Stimulated activated effector memory CD8-positive, alpha-beta T cell treated with anti-CD3 and anti-CD28 coated beads, Interleukin-12 subunit alpha, Interleukin-12 subunit beta, amount 100 ng/mL, for 72 hours (primary cell): ENCODE measurements around the gene SIM1.

Experiments
- ATAC-seq: fragments of 150-1000 bp; cut with Tn5 transposase; 2 replicates; pipeline ENCODE4 v1.10.0; 2021
- DNase-seq, 2 donors: peaks; one replicate each; pipeline ENCODE4 v3.0.0; 2021 to 2022; ENCODE audit warnings: low spot score in 2 of 2
- H3K27ac Mint-ChIP-seq: one replicate; pipeline ENCODE4 v1.8.0; 2022; ENCODE audit warnings: mild to moderate bottlenecking, mixed read lengths
- H3K36me3 Mint-ChIP-seq: one replicate; pipeline ENCODE4 v1.8.0; 2022; ENCODE audit warnings: mild to moderate bottlenecking, mixed read lengths
- H3K4me1 Mint-ChIP-seq: one replicate; pipeline ENCODE4 v1.8.0; 2022; ENCODE audit warnings: mixed read lengths
- H3K4me3 Mint-ChIP-seq: one replicate; pipeline ENCODE4 v1.8.0; 2022; ENCODE audit warnings: mild to moderate bottlenecking, mixed read lengths
- H3K9me3 Mint-ChIP-seq: one replicate; pipeline ENCODE4 v1.8.0; 2022; ENCODE audit warnings: mixed read lengths

Gene SIM1

GRCh38 chr6:100453701-100454521 is 10.8 kb downstream of the SIM1 start:
- Mint-ChIP-seq H3K4me3 (no peak overlapping the region), H3K27ac (no peak overlapping the region), H3K36me3 (peaks cover 13% of the 10 kb centered on the region), H3K9me3 (peaks cover 5% of the 10 kb centered on the region), H3K4me1 (peaks cover 6% of the 10 kb centered on the region)
- no peak for DNase-seq
- no peak for ATAC-seq

- H3K36me3 Mint-ChIP-seq, result peaks cover 13% of the 10 kb centered on the region
- peaks cover 5% of the 10 kb centered on the region for H3K9me3 Mint-ChIP-seq
- DNase-seq (no peak), ATAC-seq (no peak)
- H3K4me1 Mint-ChIP-seq, result peaks cover 6% of the 10 kb centered on the region
- H3K4me3 Mint-ChIP-seq, result no peak overlapping the region
- H3K27ac Mint-ChIP-seq, result no peak overlapping the region
These were observed 11.7 kb downstream of the SIM1 start for GRCh38 chr6:100452998-100453397.

GRCh38 chr6:100451577-100451976 is 13.1 kb downstream of the SIM1 start:
- H3K36me3 Mint-ChIP-seq, result peaks cover 13% of the 10 kb centered on the region
- no peak for ATAC-seq
- peaks cover 6% of the 10 kb centered on the region for H3K4me1 Mint-ChIP-seq
- no peak overlapping the region for H3K27ac Mint-ChIP-seq
- DNase-seq, result no peak
- H3K4me3 Mint-ChIP-seq, result no peak overlapping the region
- peaks cover 5% of the 10 kb centered on the region for H3K9me3 Mint-ChIP-seq

GRCh38 chr6:100449239-100449691 is 15.5 kb downstream of the SIM1 start:
- no peak overlapping the region for H3K27ac Mint-ChIP-seq
- ATAC-seq (no peak), DNase-seq (no peak)
- H3K4me1 Mint-ChIP-seq, result peaks cover 5% of the 10 kb centered on the region
- H3K36me3 Mint-ChIP-seq, result no peaks in the 10 kb centered on the region
- no peaks in the 10 kb centered on the region for H3K9me3 Mint-ChIP-seq
- no peak overlapping the region for H3K4me3 Mint-ChIP-seq

- no peak overlapping the region for H3K4me3 Mint-ChIP-seq
- no peaks in the 10 kb centered on the region for H3K9me3 Mint-ChIP-seq
- ATAC-seq, result no peak
- no peaks in the 10 kb centered on the region for H3K36me3 Mint-ChIP-seq
- H3K4me1 Mint-ChIP-seq, result peaks cover 5% of the 10 kb centered on the region
- no peak overlapping the region for H3K27ac Mint-ChIP-seq
- DNase-seq, result no peak
These were observed 16.6 kb downstream of the SIM1 start for GRCh38 chr6:100447900-100448748.

- DNase-seq (no peak), ATAC-seq (no peak)
- H3K36me3 Mint-ChIP-seq, result no peaks in the 10 kb centered on the region
- H3K27ac Mint-ChIP-seq, result no peak overlapping the region
- H3K4me3 Mint-ChIP-seq, result peak overlapping the region; percentile 8
- H3K4me1 Mint-ChIP-seq, result peaks cover 5% of the 10 kb centered on the region
- no peaks in the 10 kb centered on the region for H3K9me3 Mint-ChIP-seq
These were observed 17.4 kb downstream of the SIM1 start for GRCh38 chr6:100447081-100447899.

GRCh38 chr6:100446115-100447080 is 18.3 kb downstream of the SIM1 start:
- H3K4me3 Mint-ChIP-seq, result peak overlapping the region; percentile 8
- ATAC-seq (no peak), DNase-seq (no peak)
- H3K36me3 Mint-ChIP-seq, result no peaks in the 10 kb centered on the region
- no peak overlapping the region for H3K27ac Mint-ChIP-seq
- peaks cover 5% of the 10 kb centered on the region for H3K4me1 Mint-ChIP-seq
- H3K9me3 Mint-ChIP-seq, result no peaks in the 10 kb centered on the region

GRCh38 chr6:100445512-100445911 is 19.2 kb downstream of the SIM1 start:
- ATAC-seq, result no peak
- no peak overlapping the region for H3K27ac Mint-ChIP-seq
- H3K4me3 Mint-ChIP-seq, result no peak overlapping the region
- no peak for DNase-seq
- H3K9me3 Mint-ChIP-seq, result no peaks in the 10 kb centered on the region
- H3K4me1 Mint-ChIP-seq, result peaks cover 5% of the 10 kb centered on the region
- no peaks in the 10 kb centered on the region for H3K36me3 Mint-ChIP-seq

GRCh38 chr6:100440935-100441334 is 23.8 kb downstream of the SIM1 start:
- no peak for DNase-seq
- Mint-ChIP-seq H3K36me3 (no peaks in the 10 kb centered on the region), H3K9me3 (no peaks in the 10 kb centered on the region), H3K4me1 (no peaks in the 10 kb centered on the region), H3K27ac (no peak overlapping the region), H3K4me3 (no peak overlapping the region)
- ATAC-seq, result no peak

GRCh38 chr6:100435299-100435698 is 29.4 kb downstream of the SIM1 start:
- Mint-ChIP-seq H3K9me3 (no peaks in the 10 kb centered on the region), H3K4me3 (no peak overlapping the region), H3K36me3 (no peaks in the 10 kb centered on the region), H3K4me1 (no peaks in the 10 kb centered on the region), H3K27ac (no peak overlapping the region)
- DNase-seq (no peak), ATAC-seq (no peak)

- ATAC-seq (no peak), DNase-seq (no peak)
- H3K9me3 Mint-ChIP-seq, result no peaks in the 10 kb centered on the region
- no peaks in the 10 kb centered on the region for H3K4me1 Mint-ChIP-seq
- no peak overlapping the region for H3K27ac Mint-ChIP-seq
- no peak overlapping the region for H3K4me3 Mint-ChIP-seq
- H3K36me3 Mint-ChIP-seq, result no peaks in the 10 kb centered on the region
These were observed 30.8 kb downstream of the SIM1 start for GRCh38 chr6:100433726-100434435.

GRCh38 chr6:100432136-100432535 is 32.6 kb downstream of the SIM1 start:
- no peak overlapping the region for H3K4me3 Mint-ChIP-seq
- H3K9me3 Mint-ChIP-seq, result no peaks in the 10 kb centered on the region
- DNase-seq (no peak), ATAC-seq (no peak)
- H3K4me1 Mint-ChIP-seq, result no peaks in the 10 kb centered on the region
- H3K36me3 Mint-ChIP-seq, result no peaks in the 10 kb centered on the region
- H3K27ac Mint-ChIP-seq, result no peak overlapping the region

GRCh38 chr6:100430962-100431361 is 33.8 kb downstream of the SIM1 start:
- no peaks in the 10 kb centered on the region for H3K36me3 Mint-ChIP-seq
- ATAC-seq, result no peak

GRCh38 chr6:100427452-100427851 is 37.3 kb downstream of the SIM1 start:
- Mint-ChIP-seq H3K27ac (no peak overlapping the region), H3K9me3 (no peaks in the 10 kb centered on the region), H3K36me3 (no peaks in the 10 kb centered on the region), H3K4me3 (no peak overlapping the region), H3K4me1 (no peaks in the 10 kb centered on the region)
- ATAC-seq, result no peak
- no peak for DNase-seq

More at GRCh38 chr6:100430962-100431361, 33.8 kb downstream of the SIM1 start:
- DNase-seq, result no peak
- Mint-ChIP-seq H3K4me3 (no peak overlapping the region), H3K4me1 (no peaks in the 10 kb centered on the region), H3K27ac (no peak overlapping the region), H3K9me3 (no peaks in the 10 kb centered on the region)
